ENCODE measurements around the gene DDIT4.

DNA sequence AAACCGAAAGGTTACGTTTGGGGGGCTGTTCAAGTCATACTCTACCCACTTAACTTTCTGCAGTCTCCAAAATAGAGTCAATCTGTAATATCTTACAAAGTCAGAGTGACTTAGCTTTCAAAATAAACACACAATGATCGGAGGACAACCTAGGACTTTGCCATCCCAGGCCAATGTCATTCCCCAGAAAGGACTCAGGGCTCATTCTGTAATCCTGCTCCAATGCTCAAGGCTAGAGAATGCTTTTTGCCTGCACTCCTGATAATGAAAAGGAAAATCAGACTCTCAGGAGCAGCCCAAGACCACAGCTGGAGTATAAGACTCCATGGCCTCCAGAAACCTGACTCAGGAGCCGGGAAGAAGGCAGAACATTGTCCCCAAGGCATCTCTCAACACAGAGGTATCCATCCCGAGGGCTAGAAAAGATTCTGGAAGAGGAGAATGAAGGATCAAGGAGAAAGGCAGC lies 29.1 kb upstream of the DDIT4 start:
- TF ChIP-seq, protein P1, sequence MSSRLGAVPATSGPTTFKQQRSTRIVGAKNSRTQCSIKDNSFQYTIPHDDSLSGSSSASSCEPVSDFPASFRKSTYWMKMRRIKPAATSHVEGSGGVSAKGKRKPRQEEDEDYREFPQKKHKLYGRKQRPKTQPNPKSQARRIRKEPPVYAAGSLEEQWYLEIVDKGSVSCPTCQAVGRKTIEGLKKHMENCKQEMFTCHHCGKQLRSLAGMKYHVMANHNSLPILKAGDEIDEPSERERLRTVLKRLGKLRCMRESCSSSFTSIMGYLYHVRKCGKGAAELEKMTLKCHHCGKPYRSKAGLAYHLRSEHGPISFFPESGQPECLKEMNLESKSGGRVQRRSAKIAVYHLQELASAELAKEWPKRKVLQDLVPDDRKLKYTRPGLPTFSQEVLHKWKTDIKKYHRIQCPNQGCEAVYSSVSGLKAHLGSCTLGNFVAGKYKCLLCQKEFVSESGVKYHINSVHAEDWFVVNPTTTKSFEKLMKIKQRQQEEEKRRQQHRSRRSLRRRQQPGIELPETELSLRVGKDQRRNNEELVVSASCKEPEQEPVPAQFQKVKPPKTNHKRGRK (tag; IDR thresholded peaks at IDR 0.05), result no peak
- TF ChIP-seq, protein P2, sequence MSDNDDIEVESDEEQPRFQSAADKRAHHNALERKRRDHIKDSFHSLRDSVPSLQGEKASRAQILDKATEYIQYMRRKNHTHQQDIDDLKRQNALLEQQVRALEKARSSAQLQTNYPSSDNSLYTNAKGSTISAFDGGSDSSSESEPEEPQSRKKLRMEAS (CRISPR knock-in tag; IDR thresholded peaks at IDR 0.05), result no peak
- TF ChIP-seq SMARCB1 (IDR thresholded peaks at IDR 0.05; ENCODE audit: insufficient read length, low read depth) (no peak), RBM15 (IDR thresholded peaks at IDR 0.05; ENCODE audit: insufficient read depth, low read length) (no peak), PML (IDR thresholded peaks at IDR 0.05; ENCODE audit: low read length) (peak; percentile 14; the same call in 1 of the 2 replicates), TAF15 (IDR thresholded peaks at IDR 0.05; ENCODE audit: low read depth, low read length) (no peak), TGIF2 (CRISPR knock-in tag; IDR thresholded peaks at IDR 0.05) (no peak)
